H1 (cell line): ENCODE measurements around the gene CHN2. TPM values are rescaled to one million over a fixed set of nuclear protein-coding genes. Genes with fewer than 3 reads are reported as not detected.

ENCODE experiments used
- CTCF ChIA-PET: fragments of 300-600 bp; sonication (Branson Sonifier 250); formaldehyde crosslinking; loops from one replicate; lab custom pipeline; 2021; ENCODE audit not compliant: partially characterized antibody; lab: Charles Lee
- POLR2A ChIA-PET: fragments of 300-600 bp; sonication (Branson Sonifier 250); formaldehyde crosslinking; loops from one replicate; lab custom pipeline; 2021; ENCODE audit warnings: inconsistent platforms; ENCODE audit not compliant: partially characterized antibody; lab: Charles Lee
- DNase-seq, 2 experiments: peaks; one replicate each; pipeline versions ENCODE4 v3.0.0 to v3.0.0-alpha.2; 2010 to 2022; ENCODE audit warnings: low spot score in 2 of 2, low read depth in 1 of 2, mixed read lengths in 1 of 2
- FAIRE-seq: peaks from 2 replicates; lab custom pipeline; 2011; peaks lifted over from hg19 to GRCh38; lab: Jason Lieb, UNC
- H2AFZ ChIP-seq: 2 replicates; pipeline ENCODE4 v1.8.1; 2012; ENCODE audit warnings: low read length, inconsistent platforms
- H2AK5ac ChIP-seq: 2 replicates; pipeline ENCODE4 v1.6.1; 2013; ENCODE audit warnings: low read depth, low read length
- H2BK120ac ChIP-seq: replicated peaks from 2 replicates; pipeline ENCODE3; 2013; ENCODE audit warnings: low read depth, low read length, inconsistent platforms
- H2BK12ac ChIP-seq: 2 replicates; pipeline ENCODE4 v1.6.1; 2013; ENCODE audit warnings: low read depth, low read length
- H2BK15ac ChIP-seq: 2 replicates; pipeline ENCODE4 v1.6.1; 2013; ENCODE audit warnings: low read length
- H2BK20ac ChIP-seq: 2 replicates; pipeline ENCODE4 v1.6.1; 2013; ENCODE audit warnings: low read length
- H2BK5ac ChIP-seq: 2 replicates; pipeline ENCODE4 v1.6.1; 2013; ENCODE audit warnings: low read depth, low read length
- H3K14ac ChIP-seq: 2 replicates; pipeline ENCODE4 v1.6.1; 2013; ENCODE audit warnings: inconsistent platforms; ENCODE audit not compliant: insufficient read length
- H3K18ac ChIP-seq: 2 replicates; pipeline ENCODE4 v1.6.1; 2013; ENCODE audit warnings: low read length; ENCODE audit errors: extremely low read depth
- H3K23ac ChIP-seq: 2 replicates; pipeline ENCODE4 v1.6.1; 2013; ENCODE audit warnings: inconsistent platforms; ENCODE audit not compliant: insufficient read length
- H3K23me2 ChIP-seq: 2 replicates; pipeline ENCODE4 v1.6.1; 2013; ENCODE audit warnings: low read depth, low read length
- H3K27ac ChIP-seq: 2 replicates; pipeline ENCODE4 v1.6.1; 2011; ENCODE audit warnings: low read depth, low read length, inconsistent platforms
- H3K27me3 ChIP-seq, 4 experiments: replicated peaks in 1 of 4; 1 replicate in 1 of 4; 2 replicates in 3 of 4; pipeline versions ENCODE4 v1.6.1 to v1.8.1; 2011 to 2013; ENCODE audit warnings: low read length in 3 of 4, mild to moderate bottlenecking in 3 of 4, inconsistent platforms in 2 of 4, mixed read lengths in 2 of 4, moderate library complexity in 1 of 4; ENCODE audit not compliant: control insufficient read depth in 3 of 4, insufficient read depth in 3 of 4; ENCODE audit errors: extremely low read depth in 1 of 4
- H3K36me3 ChIP-seq, 4 experiments: 2 replicates each; pipeline versions ENCODE4 v1.6.1 to v1.8.1; 2011 to 2013; ENCODE audit warnings: mild to moderate bottlenecking in 4 of 4, low read length in 3 of 4, moderate library complexity in 2 of 4, control low read depth in 1 of 4, inconsistent platforms in 1 of 4; ENCODE audit not compliant: insufficient read depth in 4 of 4, control insufficient read depth in 2 of 4
- H3K4ac ChIP-seq: replicated peaks from 2 replicates; pipeline ENCODE3; 2013; ENCODE audit warnings: low read length, low read depth, mixed read lengths, inconsistent platforms; ENCODE audit not compliant: insufficient read length
- H3K4me1 ChIP-seq, 4 experiments: replicated peaks in 1 of 4; 1 replicate in 1 of 4; 2 replicates in 3 of 4; pipeline versions ENCODE4 v1.6.1 to v1.8.1; 2011 to 2013; ENCODE audit warnings: low read length in 3 of 4, inconsistent platforms in 2 of 4, mixed read lengths in 1 of 4; ENCODE audit not compliant: insufficient read depth in 4 of 4, control insufficient read depth in 3 of 4
- H3K4me2 ChIP-seq, 2 experiments: 2 replicates each; pipeline versions ENCODE4 v1.6.1 to v1.8.1; 2011 to 2013; ENCODE audit warnings: low read depth in 2 of 2, low read length in 2 of 2, control low read depth in 1 of 2, inconsistent platforms in 1 of 2, mild to moderate bottlenecking in 1 of 2; ENCODE audit not compliant: insufficient read depth in 1 of 2
- H3K4me3 ChIP-seq, 4 experiments: fragments of 200-600, 300-600 bp in 1 of 4; sonication (generic), shearing (Covaris generic), sonication (Bioruptor Twin) in 1 of 4; 2 replicates each; pipeline versions ENCODE4 v1.5.1 to v1.8.1; 2011 to 2016; ENCODE audit warnings: low read length in 4 of 4, low read depth in 3 of 4, control low read depth in 2 of 4, inconsistent platforms in 2 of 4, mild to moderate bottlenecking in 2 of 4, mixed read lengths in 1 of 4, moderate library complexity in 1 of 4; ENCODE audit not compliant: insufficient read depth in 2 of 4; ENCODE audit errors: extremely low read depth in 1 of 4
- H3K56ac ChIP-seq: replicated peaks from 2 replicates; pipeline ENCODE3; 2013; ENCODE audit warnings: low read depth, mild to moderate bottlenecking, mixed read lengths, low read length, inconsistent platforms; ENCODE audit not compliant: insufficient read length
- H3K79me1 ChIP-seq: 2 replicates; pipeline ENCODE4 v1.6.1; 2013; ENCODE audit warnings: low read depth, low read length, control low read depth
- H3K79me2 ChIP-seq, 2 experiments: 2 replicates each; pipeline versions ENCODE4 v1.6.1 to v1.8.1; 2012 to 2013; ENCODE audit warnings: low read length in 2 of 2, mild to moderate bottlenecking in 2 of 2, inconsistent platforms in 1 of 2; ENCODE audit not compliant: insufficient read depth in 2 of 2, control insufficient read depth in 1 of 2
- H3K9ac ChIP-seq, 4 experiments: replicated peaks in 1 of 4; 1 replicate in 1 of 4; 2 replicates in 3 of 4; pipeline versions ENCODE4 v1.6.1 to v1.8.1; 2011 to 2013; ENCODE audit warnings: low read depth in 3 of 4, low read length in 3 of 4, control low read depth in 2 of 4, mild to moderate bottlenecking in 2 of 4, moderate library complexity in 2 of 4, inconsistent platforms in 1 of 4; ENCODE audit errors: extremely low read depth in 1 of 4
- H3K9me3 ChIP-seq, 2 experiments: 2 replicates each; pipeline versions ENCODE4 v1.6.1 to v1.8.1; 2012 to 2013; ENCODE audit warnings: mild to moderate bottlenecking in 2 of 2, moderate library complexity in 2 of 2, control low read depth in 1 of 2, inconsistent platforms in 1 of 2, low read depth in 1 of 2, low read length in 1 of 2, mixed read lengths in 1 of 2; ENCODE audit not compliant: insufficient read depth in 2 of 2
- H4K20me1 ChIP-seq, 2 experiments: replicated peaks in 1 of 2; 2 replicates each; pipeline versions ENCODE3 to v1.8.1; 2011 to 2013; ENCODE audit warnings: inconsistent platforms in 2 of 2, low read length in 2 of 2, mild to moderate bottlenecking in 1 of 2; ENCODE audit not compliant: insufficient read depth in 2 of 2, control insufficient read depth in 1 of 2
- H4K5ac ChIP-seq: 2 replicates; pipeline ENCODE4 v1.6.1; 2013; ENCODE audit warnings: low read length, low read depth, mixed read lengths, inconsistent platforms; ENCODE audit not compliant: insufficient read length
- H4K8ac ChIP-seq: 2 replicates; pipeline ENCODE4 v1.8.0; 2013; ENCODE audit warnings: mild to moderate bottlenecking, moderate library complexity, low read length, inconsistent platforms; ENCODE audit not compliant: insufficient read depth; ENCODE audit errors: extremely low read depth
- H4K91ac ChIP-seq: replicated peaks from 2 replicates; pipeline ENCODE3; 2013; ENCODE audit warnings: low read length, mixed read lengths, inconsistent platforms; ENCODE audit not compliant: insufficient read length
- CREB1 ChIP-seq: IDR thresholded peaks from 2 replicates; pipeline ENCODE4 v1.6.1; 2012; ENCODE audit warnings: inconsistent platforms
- WGBS, 2 experiments: shearing (Covaris generic) in 1 of 2; methylation state at CpG; one replicate each; pipeline versions ENCODE4 v1.1.6 to v1.1.7; 2013 to 2015; ENCODE audit warnings: low lambda C conversion rate in 2 of 2, mixed read lengths in 2 of 2, inconsistent platforms in 1 of 2, low coverage in 1 of 2, missing lambda C conversion rate in 1 of 2; ENCODE audit not compliant: insufficient replicate concordance in 2 of 2, insufficient coverage in 1 of 2, insufficient read length in 1 of 2; ENCODE audit errors: extremely low coverage in 1 of 2, missing lambda C conversion rate in 1 of 2; 5-methylcytosine and 5-hydroxymethylcytosine counted together
- polyA plus RNA-seq, 7 experiments: library from polyadenylated mRNA; depleted of rRNA in 3 of 7; stranded (reverse) in 5 of 7; unstranded in 2 of 7; fragments of >200 nt in 5 of 7; fragments of 200-250 nt in 2 of 7; gene quantifications; 1 replicate in 5 of 7; 2 replicates in 1 of 7; 4 replicates in 1 of 7; pipeline versions ENCODE4 v1.2.1 to v1.2.3, GENCODE V29; 2011 to 2013; ENCODE audit warnings: missing spikeins in 2 of 7, mixed read lengths in 2 of 7
- total RNA-seq: library from RNA; stranded (reverse); fragmentation: NEBNext Ultra II Directional; extraction: Animal tissue kit (Norgen Biotek cat#: 25700); gene quantifications from 2 replicates; pipeline ENCODE4 v1.2.1, GENCODE V29; 2021

Gene CHN2
- total and polyA plus RNA-seq, 2 of the 8 experiments (the other 6 are each of a cell fraction or from before 2014, with no cell fraction given) = 2.9 to 4.8 TPM

- no peak overlapping the region for H3K9ac ChIP-seq
- no peak overlapping the region for H3K27ac ChIP-seq
- no peak overlapping the region for H3K56ac ChIP-seq
- no peaks in the 10 kb centered on the region for H3K9me3 ChIP-seq
- no peaks in the 10 kb centered on the region; a peak in 1 of 8 replicates for H3K36me3 ChIP-seq
- H3K27me3 ChIP-seq = no peaks in the 10 kb centered on the region; a peak in 1 of 7 replicates
- no peak overlapping the region for H4K5ac ChIP-seq
- H3K23ac ChIP-seq = no peak overlapping the region
- DNase-seq (no peak), FAIRE-seq (no peak)
- WGBS, 2 experiments = 96% methylated on average over 4 of the region's 4 CpGs; no CpG with 5 or more reads in 1 of the 2 experiments
- TF ChIP-seq CREB1 = no peak
- H3K14ac ChIP-seq = no peak overlapping the region
- CTCF ChIA-PET = interaction anchor here (1.7 to 4.2 kb wide), 2 partner anchors 10 to 11 kb away, joined by 6 to 18 read pairs; no protein-coding TSS in a partner anchor
- no peak overlapping the region for H2BK5ac ChIP-seq
- no peak overlapping the region for H2BK120ac ChIP-seq
- H4K8ac ChIP-seq = no peak overlapping the region
- no peaks in the 10 kb centered on the region; the same call in 1 of the 2 replicates for H3K23me2 ChIP-seq
- H2BK20ac ChIP-seq = no peak overlapping the region
- no peaks in the 10 kb centered on the region for H3K79me1 ChIP-seq
- H2AK5ac ChIP-seq = no peak overlapping the region; the same call in 1 of the 2 replicates
- H3K4me3 ChIP-seq = no peak overlapping the region
- POLR2A ChIA-PET = interaction anchor here (1.8 kb wide), 1 partner anchor 11 kb away, joined by 5 read pairs; no protein-coding TSS in a partner anchor
- H3K4me1 ChIP-seq = peaks cover 0 to 5% (median 0%) of the 10 kb centered on the region in 4 experiments; a peak in 2 of 7 replicates
- no peak overlapping the region for H3K18ac ChIP-seq
- H4K20me1 ChIP-seq = no peaks in the 10 kb centered on the region
- H3K4me2 ChIP-seq = no peak overlapping the region
- no peak overlapping the region for H2BK15ac ChIP-seq
- no peak overlapping the region for H2AFZ ChIP-seq
- H4K91ac ChIP-seq = no peak overlapping the region
- H3K4ac ChIP-seq = no peak overlapping the region
- no peak overlapping the region for H2BK12ac ChIP-seq
- H3K79me2 ChIP-seq = no peaks in the 10 kb centered on the region
Measured at GRCh38 chr7:29527505-29528108, 333.0 kb downstream of the CHN2 start.
